ENCODE data around the gene ACTA1.
"Not testable (repeated sequence)": the region's sequence is repeated elsewhere in the genome, so short reads cannot be mapped to it uniquely, and the experiment has no call there.

The ACTA1 gene

DNA sequence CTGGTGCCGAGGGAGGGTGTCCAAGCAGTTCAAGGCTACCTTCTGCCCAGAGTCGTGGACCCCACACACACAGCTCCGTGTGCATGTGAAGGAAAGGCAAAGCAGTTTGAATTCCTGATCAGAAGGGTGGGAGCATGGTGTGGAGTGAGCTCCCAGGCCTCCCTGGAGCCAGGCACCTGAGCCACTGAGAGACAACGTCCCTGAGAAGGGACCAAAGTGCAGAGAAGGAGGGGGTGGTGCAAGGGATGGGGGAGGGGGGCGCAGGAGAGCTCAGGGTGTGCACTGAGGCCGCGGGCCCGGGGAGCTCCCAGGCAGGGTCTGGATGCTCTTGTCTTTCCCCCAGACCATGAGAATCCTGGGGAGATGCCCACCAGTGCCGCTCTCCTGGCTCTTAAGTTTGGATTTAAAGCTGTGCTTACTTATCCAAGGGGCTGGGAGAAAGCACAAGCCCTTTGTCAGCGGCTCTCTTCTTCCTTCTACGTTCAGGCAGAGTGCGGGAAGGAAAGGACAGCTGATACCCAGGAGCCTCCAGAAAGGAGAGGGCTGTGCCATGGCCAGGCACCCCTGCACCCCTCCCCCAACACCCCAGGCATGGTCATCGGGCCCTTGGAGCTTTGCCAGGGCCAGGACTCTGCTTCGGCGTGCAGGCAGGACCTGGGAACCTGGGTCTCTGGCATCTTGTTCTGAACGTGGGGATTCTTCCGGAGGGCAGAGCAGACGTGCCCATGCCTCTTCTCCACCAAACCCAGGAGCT is 24.1 kb downstream of the ACTA1 start:
- DNase-seq (ENCODE audit: low spot score) = no peak

DNA sequence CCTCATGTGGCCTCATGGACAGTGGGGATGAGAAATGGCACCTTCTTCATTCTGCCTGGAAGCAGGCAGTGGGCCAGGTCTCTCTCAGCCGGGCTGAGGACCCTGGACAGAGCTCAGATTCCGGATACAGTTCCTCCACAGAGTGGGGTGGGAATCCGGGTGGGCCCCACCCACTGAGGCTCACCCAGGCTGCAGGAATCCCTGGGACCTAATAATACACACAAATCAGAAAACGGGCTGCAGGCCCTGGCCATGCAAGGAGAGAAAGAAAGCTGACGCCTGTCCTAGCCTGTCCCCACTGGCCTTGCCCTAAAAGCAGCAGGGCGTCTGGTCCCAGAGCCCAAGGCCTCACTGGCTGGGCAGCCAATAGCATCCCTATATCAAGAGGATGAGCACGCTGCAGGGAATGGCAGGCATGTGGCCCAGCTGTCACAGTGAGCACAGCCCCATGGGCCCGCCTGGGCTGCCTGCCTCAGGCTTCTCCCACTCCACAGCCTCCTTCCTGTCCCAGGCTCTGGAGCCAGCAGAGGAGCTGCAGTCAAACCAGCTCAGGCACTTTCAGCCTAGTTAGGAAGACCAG is 25.3 kb downstream of the ACTA1 start:
- DNase-seq (ENCODE audit: low spot score) = no peak

DNA sequence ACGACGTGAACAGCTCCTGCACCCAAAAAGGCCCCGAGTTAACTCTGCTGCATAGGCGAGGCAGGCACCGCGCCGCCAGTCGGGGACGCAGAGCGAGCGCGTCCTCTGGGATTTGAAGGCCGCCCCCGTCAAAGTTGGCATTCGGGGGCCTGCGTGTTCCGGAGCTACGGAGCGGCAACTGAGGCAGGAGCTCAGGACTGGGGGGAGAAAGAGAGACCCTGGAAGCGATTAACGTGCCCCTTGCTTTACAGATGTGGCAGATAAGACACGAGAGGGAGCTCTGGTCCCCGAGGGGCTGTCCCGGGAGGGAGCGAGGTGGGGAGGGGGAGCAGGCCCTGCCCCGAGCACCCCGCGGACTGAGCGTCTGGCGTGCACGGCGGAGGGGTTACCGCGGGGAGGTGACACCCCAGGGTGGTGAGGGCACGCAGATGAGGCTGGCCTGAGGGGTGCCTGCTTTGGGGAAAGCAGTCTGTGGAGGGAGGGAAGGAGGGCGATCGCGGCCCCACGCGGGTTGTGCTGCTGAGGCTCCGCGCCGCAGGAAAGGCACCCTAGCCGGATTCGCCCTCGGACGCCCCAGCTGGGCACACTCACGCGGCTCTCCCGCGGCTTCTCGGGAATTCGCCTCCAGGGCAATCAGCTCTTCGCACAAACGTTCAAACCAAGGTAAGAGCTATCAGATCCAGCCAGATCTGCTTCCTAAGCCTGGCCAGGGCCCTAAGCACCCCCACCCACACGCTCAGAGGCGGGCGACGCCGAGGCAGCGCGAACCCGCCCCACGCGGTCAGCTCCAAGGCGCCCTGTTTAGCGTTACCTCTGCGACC is 26.5 kb downstream of the ACTA1 start:
- DNase-seq (ENCODE audit: low spot score) = no peak

GRCh38 chr1:229406798-229407197 is 27.1 kb downstream of the ACTA1 start:
- no peak for DNase-seq (ENCODE audit: low spot score)

- DNase-seq (ENCODE audit: low spot score) = no peak
These were observed 30.3 kb downstream of the ACTA1 start for GRCh38 chr1:229403573-229403972.

- DNase-seq (ENCODE audit: low spot score) = no peak
These were observed 30.9 kb downstream of the ACTA1 start for GRCh38 chr1:229402993-229403392.

DNA sequence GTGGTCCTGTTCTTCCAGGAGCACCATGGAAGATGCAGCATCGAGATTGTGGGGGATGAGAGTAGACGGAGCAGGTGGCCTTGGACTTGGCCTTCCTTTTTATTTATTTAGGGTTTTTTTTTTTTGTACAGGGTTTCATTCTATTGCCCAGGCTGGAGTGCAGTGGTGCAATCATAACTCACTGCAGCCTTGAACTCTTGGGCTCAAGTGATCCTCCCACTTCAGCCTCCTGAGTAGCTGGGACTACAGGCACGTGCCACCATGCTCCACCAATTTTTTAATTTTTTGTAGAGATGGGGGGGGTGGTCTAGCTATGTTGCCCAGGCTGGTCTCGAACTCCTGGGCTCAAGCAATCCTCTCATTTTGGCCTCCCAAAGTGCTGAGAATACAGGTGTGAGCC is 31.6 kb downstream of the ACTA1 start:
- DNase-seq (ENCODE audit: low spot score) = not testable (repeated sequence)

GRCh38 chr1:229397762-229398161 is 36.1 kb downstream of the ACTA1 start:
- no peak for DNase-seq (ENCODE audit: low spot score)

DNA sequence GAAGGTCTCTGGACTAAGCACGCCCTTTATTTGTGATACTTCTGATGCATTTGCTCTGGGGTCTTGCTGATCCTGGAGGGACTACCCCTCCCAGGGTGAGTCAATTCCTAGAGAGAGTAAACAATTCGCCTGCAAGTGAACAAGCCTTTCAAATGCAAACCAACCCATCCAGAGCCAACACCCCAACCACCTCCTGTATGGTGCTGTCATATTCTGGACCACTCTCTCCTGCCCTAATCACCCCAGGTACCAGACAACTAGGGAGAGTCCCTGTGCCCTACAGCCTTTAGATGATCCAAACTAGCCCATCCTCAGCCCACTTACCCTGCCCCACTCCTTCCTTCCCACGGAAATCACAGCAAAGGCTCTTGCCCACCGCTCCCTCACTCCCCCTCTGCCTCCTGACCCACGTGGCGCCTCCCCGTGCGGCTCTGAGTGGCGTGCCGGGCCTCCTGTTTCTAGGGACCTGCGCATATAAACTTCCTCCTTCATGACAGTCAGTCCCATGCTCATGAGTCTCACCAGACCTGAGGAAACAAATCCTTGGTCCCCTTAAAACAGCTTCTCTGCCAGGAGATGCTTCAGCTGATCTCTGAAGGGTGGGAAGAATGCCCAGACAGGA is 37.2 kb downstream of the ACTA1 start:
- no peak for DNase-seq (ENCODE audit: low spot score)

DNA sequence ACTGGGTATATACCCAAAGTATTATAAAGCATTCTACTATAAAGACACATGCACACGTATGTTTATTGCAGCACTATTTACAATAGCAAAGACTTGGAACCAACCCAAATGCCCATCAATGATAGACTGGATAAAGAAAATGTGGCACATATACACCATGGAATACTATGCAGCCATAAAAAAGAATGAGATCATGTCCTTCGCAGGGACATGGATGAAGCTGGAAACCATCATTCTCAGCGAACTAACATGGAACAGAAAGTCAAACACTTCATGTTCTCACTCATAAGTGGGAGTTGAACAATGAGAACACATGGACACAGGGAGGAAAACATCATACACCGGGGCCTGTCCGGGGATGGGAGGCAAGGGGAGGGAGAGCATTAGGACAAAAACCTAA is 39.4 kb downstream of the ACTA1 start:
- not testable (repeated sequence) for DNase-seq (ENCODE audit: low spot score)

- DNase-seq (ENCODE audit: low spot score) = no peak
These were observed 41.0 kb downstream of the ACTA1 start for GRCh38 chr1:229392936-229393335.

- DNase-seq (ENCODE audit: low spot score) = no peak
These were observed 43.8 kb downstream of the ACTA1 start for GRCh38 chr1:229390130-229390529.

GRCh38 chr1:229388897-229389580 is 44.9 kb downstream of the ACTA1 start:
- DNase-seq (ENCODE audit: low spot score) = no peak

DNA sequence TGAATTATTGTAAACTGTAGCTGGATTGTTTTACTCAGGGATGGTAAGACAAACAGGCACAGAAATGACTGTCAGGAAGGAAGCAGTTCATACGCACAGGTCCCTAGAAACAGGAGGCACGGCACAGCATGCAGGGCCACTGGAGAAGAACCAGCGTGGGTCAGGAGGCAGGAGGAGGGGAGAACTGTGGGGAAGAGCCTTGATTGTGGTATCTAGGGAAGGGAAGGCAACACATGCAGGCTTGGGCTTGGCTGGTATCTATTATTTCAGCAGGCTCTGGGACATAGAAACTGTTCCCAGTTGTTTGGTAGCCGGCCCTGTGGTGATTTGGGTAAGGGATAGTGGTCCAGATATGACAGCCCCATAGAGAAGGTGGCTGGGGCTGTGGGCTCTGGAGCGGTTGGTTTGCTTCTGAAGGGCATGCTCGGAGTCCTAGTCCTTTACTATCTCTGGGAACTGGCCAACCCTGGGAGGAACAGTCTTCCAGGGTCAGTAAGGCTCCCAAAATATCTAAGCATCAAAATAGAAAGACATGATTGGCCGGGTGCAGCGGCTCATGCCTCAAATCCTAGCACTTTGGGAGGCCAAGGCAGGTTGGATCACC is 47.9 kb downstream of the ACTA1 start:
- no peak for DNase-seq (ENCODE audit: low spot score)

DNA sequence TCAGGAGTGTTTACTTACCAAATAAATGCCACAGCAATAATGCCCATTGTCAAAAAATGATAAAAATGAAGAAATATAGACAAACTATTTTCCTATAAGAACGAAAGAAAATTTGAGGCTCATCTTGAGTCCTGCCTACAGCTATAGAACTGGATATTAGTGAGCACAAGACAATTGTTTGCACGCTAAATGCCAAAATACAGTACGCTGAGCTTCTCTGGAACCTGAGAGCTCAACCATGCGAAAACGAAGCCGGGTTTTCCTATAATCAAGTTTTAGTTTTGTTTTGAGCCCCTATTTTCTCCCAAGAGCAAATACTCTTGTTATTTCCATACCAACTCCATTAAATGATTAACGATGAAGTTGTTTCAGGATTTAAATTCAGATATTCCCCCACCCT is 49.1 kb downstream of the ACTA1 start:
- DNase-seq (ENCODE audit: low spot score) = no peak

- no peak for DNase-seq (ENCODE audit: low spot score)
These were observed 49.9 kb downstream of the ACTA1 start for GRCh38 chr1:229383961-229384360.

DNA sequence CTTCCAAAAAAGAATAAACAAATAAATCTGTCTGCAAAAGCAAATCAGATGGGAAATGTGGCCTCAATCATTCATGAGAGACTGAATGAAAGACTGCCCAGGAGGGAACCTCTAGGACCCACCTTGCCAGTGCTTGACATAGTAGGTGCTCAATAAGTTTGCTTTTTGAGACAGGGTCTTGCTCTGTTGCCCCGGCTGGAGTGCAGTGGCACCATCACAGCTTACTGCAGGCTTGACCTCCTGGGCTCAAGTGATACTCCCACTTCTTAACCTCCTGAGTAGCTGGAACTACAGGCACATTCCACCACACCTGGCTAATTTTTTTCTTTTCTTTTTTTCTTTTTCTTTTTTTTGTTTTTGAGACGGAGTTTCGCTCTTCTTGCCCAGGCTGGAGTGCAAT is 50.7 kb downstream of the ACTA1 start:
- no peak for DNase-seq (ENCODE audit: low spot score)
